ENCODE data around the gene GRIN3B. TPM values are rescaled to one million over a fixed set of nuclear protein-coding genes. Genes with fewer than 3 reads are reported as not detected.

The GRIN3B gene
- total and polyA plus RNA-seq, 9 of the 15 experiments (the other 6 are each of a cell fraction or from before 2014, with no cell fraction given): 0.06 to 0.95 (median 0.19) TPM; not detected in 6

GRCh38 chr19:982567-983170, 17.6 kb upstream of the GRIN3B start (continued):
- peak in 1 of 3 experiments; percentile 54 for TF ChIP-seq YY1 (IDR thresholded peaks at IDR 0.05; ENCODE audit: borderline replicate concordance in 1 of 3, control insufficient read depth in 1 of 3, extremely low read depth in 1 of 3, insufficient read depth in 3 of 3, insufficient read length in 1 of 3, insufficient replicate concordance in 2 of 3, low read depth in 1 of 3, low read length in 2 of 3)
- TF ChIP-seq ATF1 (CRISPR knock-in tag; IDR thresholded peaks at IDR 0.05): no peak
- 0 out of 2 replicates have a peak, but pooled peaks have one; percentile 34 for TF ChIP-seq ATF1 (tag; IDR thresholded peaks at IDR 0.05)
- no peak for TF ChIP-seq HDGF (IDR thresholded peaks at IDR 0.05)
- 0 out of 2 replicates have a peak, but pooled peaks have one; percentile 23 for TF ChIP-seq ARID2 (IDR thresholded peaks at IDR 0.05)
- TF ChIP-seq JUN (IDR thresholded peaks at IDR 0.05; ENCODE audit: borderline replicate concordance, low read depth, low read length): peak; percentile 33; the same call in 1 of the 2 replicates
- no peak for TF ChIP-seq JUN (CRISPR knock-in tag; IDR thresholded peaks at IDR 0.05; ENCODE audit: borderline replicate concordance)
- TF ChIP-seq MTA3 (IDR thresholded peaks at IDR 0.05; ENCODE audit: borderline replicate concordance): peak; percentile 76
- TF ChIP-seq XRCC5 (IDR thresholded peaks at IDR 0.05; ENCODE audit: low read depth, low read length): peak; percentile 43; the same call in 1 of the 2 replicates
- no peak for TF ChIP-seq FOXA3 (CRISPR knock-in tag; conservative IDR thresholded peaks at IDR 0.05 in 1 of 2, IDR thresholded peaks at IDR 0.05 in 1 of 2)
- peak; percentile 30 to 68 for TF ChIP-seq E2F6 (IDR thresholded peaks at IDR 0.05; ENCODE audit: borderline replicate concordance in 1 of 2, extremely low read depth in 1 of 2, insufficient read depth in 1 of 2, insufficient read length in 1 of 2, low read depth in 1 of 2, low read length in 1 of 2, poor library complexity in 1 of 2, severe bottlenecking in 1 of 2)
- TF ChIP-seq ZNF583 (CRISPR knock-in tag; IDR thresholded peaks at IDR 0.05): 0 out of 2 replicates have a peak, but pooled peaks have one; percentile 43
- peak; percentile 76 for TF ChIP-seq FUS (optimal IDR thresholded peaks at IDR 0.05; ENCODE audit: low read depth, low read length)
- 0 out of 2 replicates have a peak, but pooled peaks have one; percentile 9 for TF ChIP-seq ZBTB12 (CRISPR knock-in tag; IDR thresholded peaks at IDR 0.05)
- TF ChIP-seq ESRRA (IDR thresholded peaks at IDR 0.05; ENCODE audit: borderline replicate concordance, low read depth): peak; percentile 34; the same call in 1 of the 2 replicates
- peak; percentile 42; the same call in 1 of the 2 replicates for TF ChIP-seq ATF7 (IDR thresholded peaks at IDR 0.05)
- TF ChIP-seq ZNF263 (CRISPR knock-in tag; IDR thresholded peaks at IDR 0.05; ENCODE audit: borderline replicate concordance): peak; percentile 62; the same call in 1 of the 2 replicates
- TF ChIP-seq HDAC2 (IDR thresholded peaks at IDR 0.05): no peak
- 0 out of 2 replicates have a peak, but pooled peaks have one; percentile 33 for TF ChIP-seq CREM (IDR thresholded peaks at IDR 0.05; ENCODE audit: low read depth)
- TF ChIP-seq ATF2 (CRISPR knock-in tag; IDR thresholded peaks at IDR 0.05): no peak
- TF ChIP-seq KLF13 (tag; IDR thresholded peaks at IDR 0.05; ENCODE audit: borderline replicate concordance, low read depth): peak; percentile 47; the same call in 1 of the 2 replicates
- TF ChIP-seq ADNP (tag; IDR thresholded peaks at IDR 0.05): 0 out of 2 replicates have a peak, but pooled peaks have one; percentile 37
- TF ChIP-seq HMGN3 (IDR thresholded peaks at IDR 0.05; ENCODE audit: borderline replicate concordance, extremely low read depth, insufficient read length, low read depth, low read length): peak; percentile 54
- TF ChIP-seq ZNF764 (CRISPR knock-in tag; IDR thresholded peaks at IDR 0.05; ENCODE audit: low read depth): 0 out of 2 replicates have a peak, but pooled peaks have one; percentile 20

Measured in K562 (cell line).